HG03378 (cell line): ENCODE results near the gene PTF1A.
"Not testable (repeated sequence)": the region's sequence is repeated elsewhere in the genome, so short reads cannot be mapped to it uniquely, and the experiment has no call there.

Experiments used
- ATAC-seq: cut with Tn5 transposase; IDR thresholded peaks from one replicate; pipeline ENCODE4 v1.9.1; 2021; ENCODE audit warnings: mild to moderate bottlenecking, moderate library complexity; ENCODE audit not compliant: unreplicated experiment

PTF1A gene

DNA sequence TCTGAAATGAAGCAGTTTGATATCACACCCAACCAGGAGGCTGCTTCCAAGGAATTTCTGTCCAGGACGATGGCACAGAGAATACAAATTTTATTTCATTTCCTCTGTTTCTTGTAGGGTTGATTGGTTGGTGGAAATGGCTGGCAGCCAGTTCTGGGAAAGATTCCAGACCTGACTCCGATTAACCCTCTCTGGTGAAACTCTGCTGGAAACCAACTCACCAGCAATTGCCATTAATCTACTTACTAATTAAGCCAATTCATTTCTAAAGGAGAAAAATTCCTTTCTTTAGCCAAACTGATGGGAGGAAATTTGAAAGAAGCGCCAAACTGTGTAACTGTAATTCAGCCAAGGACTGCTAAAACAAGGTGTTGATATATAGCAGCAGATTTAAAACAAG is 10.7 kb downstream of the PTF1A start:
- ATAC-seq = no peak

GRCh38 chr10:23203369-23204325 is 11.5 kb downstream of the PTF1A start:
- no peak for ATAC-seq

DNA sequence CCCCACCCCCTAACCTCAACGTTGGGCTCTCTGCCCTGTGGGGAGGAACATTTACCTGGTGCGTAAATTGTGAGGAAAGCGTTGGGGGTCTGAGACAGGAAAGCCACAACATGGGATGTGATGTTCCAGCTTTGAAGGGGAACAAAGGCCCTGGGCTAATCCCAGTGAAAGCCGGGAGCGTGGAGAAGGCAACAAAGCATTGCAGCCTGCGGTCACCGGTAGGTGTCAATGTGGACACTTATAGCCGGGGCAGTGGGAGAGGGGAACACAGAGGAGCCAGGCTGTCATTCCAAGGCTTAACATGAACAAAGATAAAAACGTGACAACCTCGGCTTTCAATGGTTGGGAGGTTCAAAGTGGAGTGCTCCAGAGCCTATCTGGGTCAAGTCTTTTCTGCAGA is 12.7 kb downstream of the PTF1A start:
- ATAC-seq = no peak

DNA sequence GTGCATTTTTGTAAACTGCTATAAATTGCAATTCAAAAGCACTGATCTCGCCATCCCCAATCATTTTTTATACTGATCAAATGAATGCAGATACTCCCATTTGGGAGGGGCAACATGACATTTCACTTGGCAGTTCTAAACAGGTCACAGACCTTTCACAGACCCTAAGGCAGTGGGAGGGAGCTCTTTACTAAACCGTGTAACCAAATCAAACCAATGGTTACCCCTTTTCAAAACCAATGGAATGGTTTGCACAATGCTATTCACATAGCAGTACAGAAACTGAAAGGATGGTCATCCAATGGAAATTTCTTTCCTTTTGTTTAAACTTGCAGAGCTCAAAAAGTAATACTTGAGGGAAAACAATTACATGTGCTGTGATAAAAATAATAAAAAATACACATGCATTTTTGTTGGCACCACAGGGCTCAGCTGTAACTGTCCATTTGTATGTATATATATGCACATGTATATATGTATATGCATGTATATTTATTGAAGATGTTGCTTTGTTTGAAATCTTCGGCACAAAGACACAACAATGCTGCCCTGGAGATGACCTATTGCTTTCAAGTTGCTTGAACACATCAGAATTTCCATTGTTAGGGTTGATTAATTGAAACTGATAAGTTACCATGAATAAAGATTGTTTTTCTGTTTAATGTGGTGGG is 14.0 kb downstream of the PTF1A start:
- ATAC-seq = no peak

DNA sequence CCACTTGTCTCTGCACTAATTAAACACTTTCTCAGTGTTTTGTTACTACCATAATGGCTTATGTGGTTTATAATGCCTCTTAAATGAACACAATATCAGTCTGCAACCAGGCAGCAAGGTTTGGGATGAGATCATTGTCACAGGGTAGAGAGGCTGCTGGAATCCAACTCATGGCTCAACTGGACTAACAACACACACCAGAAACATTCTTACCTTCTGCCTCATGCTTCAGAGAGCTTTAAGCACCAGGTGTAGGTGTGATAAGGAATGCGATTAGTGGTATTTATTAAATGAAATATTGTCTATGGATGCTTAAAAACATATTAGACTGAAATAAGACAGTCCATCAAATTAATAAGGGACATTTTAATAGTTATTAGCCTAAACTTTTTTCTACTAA is 25.4 kb downstream of the PTF1A start:
- ATAC-seq = no peak

DNA sequence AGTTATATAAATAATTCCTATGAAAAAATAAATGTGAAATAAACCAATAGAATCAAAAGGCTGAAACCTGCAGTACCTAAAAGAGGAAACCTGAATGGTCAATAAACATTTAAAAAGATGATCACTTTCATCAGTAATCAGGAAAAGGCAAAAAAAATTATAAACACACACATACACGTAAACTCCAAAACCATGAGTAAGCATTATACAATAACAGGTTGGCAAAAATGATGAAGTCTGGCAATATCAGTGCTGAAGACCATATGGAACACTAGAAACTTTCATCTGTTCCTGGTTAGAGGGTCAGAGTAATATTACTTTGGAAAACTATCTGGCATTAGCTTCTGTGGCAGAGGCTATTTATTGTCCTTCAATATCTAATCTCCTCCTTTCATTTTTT is 38.5 kb downstream of the PTF1A start:
- no peak for ATAC-seq

- ATAC-seq = no peak
These were observed 45.9 kb downstream of the PTF1A start for GRCh38 chr10:23238015-23238414.

DNA sequence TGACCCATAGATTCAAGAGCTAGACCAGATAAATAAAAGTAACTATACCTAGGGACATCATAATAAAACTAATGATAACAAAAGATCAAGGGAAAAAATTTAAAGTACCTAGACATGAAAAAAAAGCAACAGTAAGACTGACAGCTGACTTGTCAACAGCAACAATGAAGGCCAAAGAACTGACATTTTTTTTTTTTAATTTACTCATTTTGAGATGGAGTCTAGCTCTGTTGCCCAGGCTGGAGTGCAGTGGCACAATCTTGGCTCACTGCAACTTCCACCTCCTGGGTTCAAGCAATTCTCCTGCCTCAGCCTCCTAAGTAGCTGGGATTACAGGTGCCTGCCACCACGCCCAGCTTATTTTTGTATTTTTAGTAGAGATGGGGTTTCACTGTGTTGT is 49.7 kb downstream of the PTF1A start:
- ATAC-seq = not testable (repeated sequence)
